Measurements from ENCODE around the gene LOXL4.

The LOXL4 gene

GRCh38 chr10:98267894-98268693 is at the start of gene LOXL4:
TSS of gene LOXL4 (minus strand) at chr10:98268194. CDS start at chr10:98263019, 5,175 bp downstream.
- DNase-seq = peak in 5 of 51 donors; percentile 15 to 46 (median 35)

- no peak for DNase-seq
Observed at GRCh38 chr10:98316661-98317060, 48.7 kb upstream of the LOXL4 start.

- DNase-seq = no peak
Observed at GRCh38 chr10:98316170-98316569, 48.2 kb upstream of the LOXL4 start.

- no peak for DNase-seq
Observed at GRCh38 chr10:98314532-98315284, 46.7 kb upstream of the LOXL4 start.

GRCh38 chr10:98313598-98313997 is 45.6 kb upstream of the LOXL4 start:
- DNase-seq = no peak

GRCh38 chr10:98312822-98313221 is 44.8 kb upstream of the LOXL4 start:
- DNase-seq = no peak

- no peak for DNase-seq
Observed at GRCh38 chr10:98312349-98312748, 44.4 kb upstream of the LOXL4 start.

- DNase-seq = no peak
Observed at GRCh38 chr10:98310701-98311100, 42.7 kb upstream of the LOXL4 start.

GRCh38 chr10:98309366-98310355 is 41.7 kb upstream of the LOXL4 start:
- DNase-seq = peak in 49 of 51 donors; percentile 4 to 79 (median 51)

GRCh38 chr10:98308669-98309365 is 40.8 kb upstream of the LOXL4 start:
- peak in 2 of 51 donors; percentile 6 to 41 for DNase-seq

GRCh38 chr10:98307916-98308541 is 40.0 kb upstream of the LOXL4 start:
- no peak for DNase-seq

- DNase-seq = no peak
Observed at GRCh38 chr10:98306501-98306900, 38.5 kb upstream of the LOXL4 start.

- DNase-seq = no peak
Observed at GRCh38 chr10:98303569-98303968, 35.6 kb upstream of the LOXL4 start.

- no peak for DNase-seq
Observed at GRCh38 chr10:98302741-98303365, 34.9 kb upstream of the LOXL4 start.

- no peak for DNase-seq
Observed at GRCh38 chr10:98301664-98302319, 33.8 kb upstream of the LOXL4 start.

- no peak for DNase-seq
Observed at GRCh38 chr10:98300526-98301229, 32.7 kb upstream of the LOXL4 start.

- DNase-seq = no peak
Observed at GRCh38 chr10:98299341-98299740, 31.3 kb upstream of the LOXL4 start.

- DNase-seq = no peak
Observed at GRCh38 chr10:98296524-98296923, 28.5 kb upstream of the LOXL4 start.

GRCh38 chr10:98295907-98296306 is 27.9 kb upstream of the LOXL4 start:
- no peak for DNase-seq
